Gastroesophageal sphincter (tissue), 3 donors: ENCODE measurements around the gene CNOT6L.

Source experiments
- CTCF ChIP-seq, 4 experiments: fragments of 200-600 bp in 2 of 4; fragments of 450-650 bp in 2 of 4; sonication (generic) in 1 of 4; IDR thresholded peaks; one replicate each; pipeline ENCODE4 v1.5.1; 2017 to 2019; ENCODE audit warnings: antibody characterized with exemption in 4 of 4, mild to moderate bottlenecking in 2 of 4, moderate library complexity in 2 of 4
- POLR2A ChIP-seq, 2 donors: fragments of 450-650 bp; IDR thresholded peaks; one replicate each; pipeline ENCODE4 v1.6.1; 2017; ENCODE audit warnings: antibody characterized with exemption in 2 of 2, mild to moderate bottlenecking in 2 of 2, moderate library complexity in 1 of 2
- POLR2AphosphoS5 ChIP-seq: sonication (generic); formaldehyde crosslinking; IDR thresholded peaks from one replicate; pipeline ENCODE4 v1.6.1; 2017; ENCODE audit warnings: antibody characterized with exemption

DNA sequence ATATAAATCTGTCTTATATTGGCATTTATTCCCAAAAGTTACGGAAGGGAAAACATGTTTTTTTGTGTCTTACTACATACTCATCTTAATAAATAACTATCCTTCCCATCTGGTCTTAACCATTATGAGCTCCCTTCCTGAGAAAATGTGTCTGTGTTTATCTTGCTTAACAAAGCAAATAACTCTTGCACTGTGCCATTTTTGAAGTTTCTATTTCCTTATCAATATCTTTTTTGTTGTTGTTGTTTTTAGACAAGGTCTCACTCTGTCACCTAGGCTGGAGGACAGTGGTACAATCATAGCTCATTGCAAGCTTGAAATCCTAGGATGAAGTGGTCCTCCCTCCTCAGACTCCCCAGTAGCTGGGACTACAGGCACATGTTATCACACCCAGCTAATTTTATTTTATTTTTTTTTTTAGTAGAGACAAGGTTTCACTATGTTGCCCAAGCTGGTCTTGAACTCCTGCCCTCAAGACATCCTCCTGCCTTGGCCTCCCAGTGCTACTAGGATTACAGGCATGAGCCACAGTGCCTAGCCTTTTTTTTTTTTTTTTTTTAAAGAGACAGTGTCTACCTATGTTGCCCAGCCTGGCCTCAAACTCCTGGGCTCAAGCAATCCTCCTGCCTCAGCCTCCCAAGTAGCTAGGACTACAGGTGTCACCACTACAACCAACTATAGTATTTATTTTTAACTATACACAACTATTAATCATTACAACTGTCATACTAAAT lies 36.9 kb downstream of the CNOT6L start:
- TF ChIP-seq CTCF (IDR thresholded peaks at IDR 0.05) (no peak), POLR2A (IDR thresholded peaks at IDR 0.05) (no peak), POLR2AphosphoS5 (no peak)
